Upper lobe of left lung (tissue), 4 donors: Measurements from ENCODE around the gene PPP1R37.

ENCODE experiments used
- POLR2AphosphoS5 ChIP-seq, 2 donors: sonication (generic); formaldehyde crosslinking; IDR thresholded peaks; one replicate each; pipeline ENCODE4 v1.5.1; 2017; ENCODE audit warnings: antibody characterized with exemption in 2 of 2
- TF ChIP-seq, protein P1 (sequence below), 6 experiments: fragments of 450-650 bp in 4 of 6; fragments of 200-600 bp in 2 of 6; sonication (generic) in 2 of 6; IDR thresholded peaks; one replicate each; pipeline ENCODE4 v1.5.1; 2016 to 2019; ENCODE audit warnings: antibody characterized with exemption in 6 of 6

- TF ChIP-seq POLR2AphosphoS5 (IDR thresholded peaks at IDR 0.05) = no peak
- TF ChIP-seq, protein P1, sequence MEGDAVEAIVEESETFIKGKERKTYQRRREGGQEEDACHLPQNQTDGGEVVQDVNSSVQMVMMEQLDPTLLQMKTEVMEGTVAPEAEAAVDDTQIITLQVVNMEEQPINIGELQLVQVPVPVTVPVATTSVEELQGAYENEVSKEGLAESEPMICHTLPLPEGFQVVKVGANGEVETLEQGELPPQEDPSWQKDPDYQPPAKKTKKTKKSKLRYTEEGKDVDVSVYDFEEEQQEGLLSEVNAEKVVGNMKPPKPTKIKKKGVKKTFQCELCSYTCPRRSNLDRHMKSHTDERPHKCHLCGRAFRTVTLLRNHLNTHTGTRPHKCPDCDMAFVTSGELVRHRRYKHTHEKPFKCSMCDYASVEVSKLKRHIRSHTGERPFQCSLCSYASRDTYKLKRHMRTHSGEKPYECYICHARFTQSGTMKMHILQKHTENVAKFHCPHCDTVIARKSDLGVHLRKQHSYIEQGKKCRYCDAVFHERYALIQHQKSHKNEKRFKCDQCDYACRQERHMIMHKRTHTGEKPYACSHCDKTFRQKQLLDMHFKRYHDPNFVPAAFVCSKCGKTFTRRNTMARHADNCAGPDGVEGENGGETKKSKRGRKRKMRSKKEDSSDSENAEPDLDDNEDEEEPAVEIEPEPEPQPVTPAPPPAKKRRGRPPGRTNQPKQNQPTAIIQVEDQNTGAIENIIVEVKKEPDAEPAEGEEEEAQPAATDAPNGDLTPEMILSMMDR (IDR thresholded peaks at IDR 0.05) = no peak
Observed at GRCh38 chr19:45095496-45096413, 2.8 kb downstream of the PPP1R37 start.
